Keratinocyte (primary cell): ENCODE data around the gene RAP1GAP2. TPM values are rescaled to one million over a fixed set of nuclear protein-coding genes. Genes with fewer than 3 reads are reported as not detected.
"Not testable (repeated sequence)": the region's sequence is repeated elsewhere in the genome, so short reads cannot be mapped to it uniquely, and the experiment has no call there.

Experiments
- DNase-seq: peaks from one replicate; pipeline ENCODE4 v3.0.0-alpha.2; 2011; ENCODE audit warnings: low read depth, missing footprints, low spot score
- FAIRE-seq: peaks from 2 replicates; lab custom pipeline; 2011; peaks lifted over from hg19 to GRCh38; lab: Jason Lieb, UNC
- H2AFZ ChIP-seq: 2 replicates; pipeline ENCODE4 v1.6.0; 2012; ENCODE audit warnings: low read length, control low read depth, inconsistent platforms; ENCODE audit not compliant: control insufficient read depth
- H3K27ac ChIP-seq: 2 replicates; pipeline ENCODE4 v1.5.1; 2011; ENCODE audit warnings: low read length; ENCODE audit not compliant: control insufficient read depth, insufficient read depth
- H3K27me3 ChIP-seq: 3 replicates; pipeline ENCODE4 v1.6.0; 2011; ENCODE audit warnings: low read length; ENCODE audit not compliant: control insufficient read depth, insufficient read depth; ENCODE audit errors: extremely low read depth
- H3K36me3 ChIP-seq, 2 experiments: 2 replicates in 1 of 2; 3 replicates in 1 of 2; pipeline ENCODE4 v1.5.1; 2011; ENCODE audit warnings: low read length in 2 of 2, mild to moderate bottlenecking in 1 of 2; ENCODE audit not compliant: control insufficient read depth in 2 of 2, insufficient read depth in 2 of 2; ENCODE audit errors: extremely low read depth in 1 of 2
- H3K4me1 ChIP-seq: 3 replicates; pipeline ENCODE4 v1.5.1; 2011; ENCODE audit warnings: low read length; ENCODE audit not compliant: control insufficient read depth, insufficient read depth; ENCODE audit errors: extremely low read depth
- H3K4me2 ChIP-seq: 3 replicates; pipeline ENCODE4 v1.6.0; 2011; ENCODE audit warnings: low read depth, low read length; ENCODE audit not compliant: control insufficient read depth, insufficient read depth; ENCODE audit errors: extremely low read depth
- H3K4me3 ChIP-seq, 3 experiments: fragments of 200-600 bp in 1 of 3; sonication (generic) in 1 of 3; 2 replicates in 2 of 3; 3 replicates in 1 of 3; pipeline ENCODE4 v1.5.1; 2011 to 2016; ENCODE audit warnings: low read length in 3 of 3, mild to moderate bottlenecking in 3 of 3, control low read depth in 2 of 3, inconsistent platforms in 1 of 3, low read depth in 1 of 3, mixed read lengths in 1 of 3, mixed run types in 1 of 3, moderate library complexity in 1 of 3; ENCODE audit not compliant: control insufficient read depth in 2 of 3, insufficient read depth in 2 of 3; ENCODE audit errors: extremely low read depth in 1 of 3
- H3K79me2 ChIP-seq: 2 replicates; pipeline ENCODE4 v1.6.0; 2012; ENCODE audit warnings: low read length; ENCODE audit not compliant: control insufficient read depth, insufficient read depth
- H3K9ac ChIP-seq: 3 replicates; pipeline ENCODE4 v1.6.0; 2011; ENCODE audit warnings: low read length; ENCODE audit not compliant: control insufficient read depth, insufficient read depth; ENCODE audit errors: extremely low read depth
- H3K9me1 ChIP-seq: 3 replicates; pipeline ENCODE4 v1.6.0; 2011; ENCODE audit warnings: low read length; ENCODE audit not compliant: control insufficient read depth, insufficient read depth; ENCODE audit errors: extremely low read depth
- H3K9me3 ChIP-seq: 2 replicates; pipeline ENCODE4 v1.5.1; 2012; ENCODE audit warnings: low read depth, low read length; ENCODE audit not compliant: control insufficient read depth
- H4K20me1 ChIP-seq: 3 replicates; pipeline ENCODE4 v1.6.0; 2011; ENCODE audit warnings: low read length; ENCODE audit not compliant: control insufficient read depth, insufficient read depth; ENCODE audit errors: extremely low read depth
- CTCF ChIP-seq, 3 experiments: IDR thresholded peaks in 1 of 3; conservative IDR thresholded peaks in 1 of 3; optimal IDR thresholded peaks in 1 of 3; 2 replicates in 2 of 3; 3 replicates in 1 of 3; pipeline versions ENCODE3 to v1.5.1; 2011; ENCODE audit warnings: low read length in 3 of 3, mild to moderate bottlenecking in 3 of 3, moderate library complexity in 2 of 3, control low read depth in 1 of 3, inconsistent platforms in 1 of 3; ENCODE audit not compliant: insufficient read depth in 2 of 3; ENCODE audit errors: extremely low read depth in 1 of 3
- EZH2 ChIP-seq: IDR thresholded peaks from one replicate; pipeline ENCODE4 v1.6.1; 2012; ENCODE audit warnings: inconsistent platforms, mild to moderate bottlenecking, low read length, moderate library complexity
- dilution Hi-C: fragments of 300-500 bp; cut with MboI; formaldehyde crosslinking; loops from one replicate; pipeline ENCODE4 v1.7.0; 2020; ENCODE audit warnings: low sequenced_read_pairs; ENCODE audit not compliant: extremely low pct_ligation_motif_present
- polyA plus RNA-seq, 5 experiments: library from polyadenylated mRNA; depleted of rRNA in 3 of 5; stranded (reverse) in 3 of 5; stranded (forward) in 1 of 5; unstranded in 1 of 5; fragments of >200 nt; gene quantifications; 1 replicate in 1 of 5; 2 replicates in 3 of 5; 3 replicates in 1 of 5; pipeline versions ENCODE4 v1.2.1 to v1.2.3, GENCODE V29; 2011 to 2012; ENCODE audit warnings: missing spikeins in 2 of 5, low read depth in 1 of 5, low replicate concordance in 1 of 5

Gene RAP1GAP2
- polyA plus RNA-seq, 1 donor (not counting 4 experiments of a cell fraction or from before 2014, with no cell fraction given), result 13.6 TPM

GRCh38 chr17:2995886-2996809 is 199.9 kb downstream of the RAP1GAP2 start:
- no peak overlapping the region for H3K27ac ChIP-seq
- H3K4me1 ChIP-seq, result peaks cover 14% of the 10 kb centered on the region
- H4K20me1 ChIP-seq, result no peaks in the 10 kb centered on the region
- peaks cover 28 to 30% of the 10 kb centered on the region in 2 experiments for H3K36me3 ChIP-seq
- H3K27me3 ChIP-seq, result no peaks in the 10 kb centered on the region
- TF ChIP-seq EZH2 (no peak), CTCF (optimal IDR thresholded peaks at IDR 0.05 in 1 of 3, IDR thresholded peaks at IDR 0.05 in 1 of 3, conservative IDR thresholded peaks at IDR 0.05 in 1 of 3; ENCODE audit: extremely low read depth in 1 of 3, insufficient read depth in 2 of 3, low read length in 3 of 3) (no peak)
- no peak overlapping the region for H2AFZ ChIP-seq
- no peak overlapping the region for H3K9ac ChIP-seq
- H3K4me2 ChIP-seq, result no peak overlapping the region
- H3K79me2 ChIP-seq, result no peaks in the 10 kb centered on the region
- dilution Hi-C loops, result no loop called here
- no peaks in the 10 kb centered on the region for H3K9me1 ChIP-seq
- no peaks in the 10 kb centered on the region for H3K9me3 ChIP-seq
- FAIRE-seq, result no peak
- no peak for DNase-seq
- H3K4me3 ChIP-seq, result no peak overlapping the region

- Histone ChIP-seq H3K36me3 (peaks cover 28 to 30% of the 10 kb centered on the region in 2 experiments), H3K9me3 (no peaks in the 10 kb centered on the region), H3K9ac (no peak overlapping the region), H3K79me2 (no peaks in the 10 kb centered on the region), H3K9me1 (no peaks in the 10 kb centered on the region), H2AFZ (no peak overlapping the region), H3K27me3 (no peaks in the 10 kb centered on the region), H3K4me1 (peaks cover 14% of the 10 kb centered on the region), H3K27ac (no peak overlapping the region), H3K4me3 (no peak overlapping the region), H4K20me1 (no peaks in the 10 kb centered on the region), H3K4me2 (no peak overlapping the region)
- DNase-seq (no peak), FAIRE-seq (peak; percentile 23)
- dilution Hi-C loops, result no loop called here
- TF ChIP-seq CTCF (optimal IDR thresholded peaks at IDR 0.05 in 1 of 3, IDR thresholded peaks at IDR 0.05 in 1 of 3, conservative IDR thresholded peaks at IDR 0.05 in 1 of 3; ENCODE audit: extremely low read depth in 1 of 3, insufficient read depth in 2 of 3, low read length in 3 of 3), result no peak
- TF ChIP-seq EZH2, result no peak
These were observed 200.8 kb downstream of the RAP1GAP2 start for GRCh38 chr17:2996810-2997670.

GRCh38 chr17:2998469-2998901 is 202.2 kb downstream of the RAP1GAP2 start:
- H3K9me1 ChIP-seq, H3K9me3 ChIP-seq, H3K9ac ChIP-seq, H3K79me2 ChIP-seq, FAIRE-seq, H3K27me3 ChIP-seq, H4K20me1 ChIP-seq, dilution Hi-C loops, H3K4me2 ChIP-seq, H3K4me3 ChIP-seq, DNase-seq, H2AFZ ChIP-seq: not testable (repeated sequence)
- Histone ChIP-seq H3K4me1 (peaks cover 14% of the 10 kb centered on the region), H3K27ac (peak overlapping the region; percentile 16), H3K36me3 (peaks cover 28% of the 10 kb centered on the region in 2 experiments)
